Activated naive CD8-positive, alpha-beta T cell treated with anti-CD3 and anti-CD28 coated beads, Interleukin-2, amount 50 U/mL, for 24 hours (primary cell): ENCODE data around the gene AKR1D1.
"Not testable (repeated sequence)": the region's sequence is repeated elsewhere in the genome, so short reads cannot be mapped to it uniquely, and the experiment has no call there.

ENCODE experiments used
- ATAC-seq: fragments of 150-1000 bp; cut with Tn5 transposase; one replicate; pipeline ENCODE4 v1.10.0; 2021
- DNase-seq: peaks from one replicate; pipeline ENCODE4 v3.0.0; 2021
- H3K27ac Mint-ChIP-seq: one replicate; pipeline ENCODE4 v1.8.0; 2021; ENCODE audit warnings: mild to moderate bottlenecking, mixed read lengths
- H3K27me3 Mint-ChIP-seq: one replicate; pipeline ENCODE4 v1.8.0; 2021; ENCODE audit warnings: mixed read lengths
- H3K36me3 Mint-ChIP-seq: one replicate; pipeline ENCODE4 v1.8.0; 2021; ENCODE audit warnings: low read depth, mixed read lengths
- H3K4me1 Mint-ChIP-seq: one replicate; pipeline ENCODE4 v1.8.0; 2021; ENCODE audit warnings: mixed read lengths
- H3K4me3 Mint-ChIP-seq: one replicate; pipeline ENCODE4 v1.8.0; 2021; ENCODE audit warnings: mild to moderate bottlenecking, moderate library complexity, mixed read lengths
- H3K9me3 Mint-ChIP-seq: one replicate; pipeline ENCODE4 v1.8.0; 2021; ENCODE audit warnings: mixed read lengths

The AKR1D1 gene

GRCh38 chr7:138086563-138087270 is 10.5 kb downstream of the AKR1D1 start:
- no peak overlapping the region for H3K4me3 Mint-ChIP-seq
- no peak for DNase-seq
- H3K4me1 Mint-ChIP-seq: no peaks in the 10 kb centered on the region
- H3K36me3 Mint-ChIP-seq: no peaks in the 10 kb centered on the region
- H3K27ac Mint-ChIP-seq: no peak overlapping the region
- H3K9me3 Mint-ChIP-seq: no peaks in the 10 kb centered on the region
- H3K27me3 Mint-ChIP-seq: peaks cover 4% of the 10 kb centered on the region
- no peak for ATAC-seq

GRCh38 chr7:138089080-138089901 is 13.0 kb downstream of the AKR1D1 start:
- DNase-seq (no peak), ATAC-seq (no peak)
- Mint-ChIP-seq H3K4me3 (no peak overlapping the region), H3K9me3 (no peaks in the 10 kb centered on the region), H3K4me1 (no peaks in the 10 kb centered on the region), H3K27ac (no peak overlapping the region), H3K27me3 (no peaks in the 10 kb centered on the region), H3K36me3 (no peaks in the 10 kb centered on the region)

GRCh38 chr7:138091032-138091431 is 14.8 kb downstream of the AKR1D1 start:
- Mint-ChIP-seq H3K27ac (no peak overlapping the region), H3K4me3 (no peak overlapping the region), H3K9me3 (no peaks in the 10 kb centered on the region), H3K4me1 (no peaks in the 10 kb centered on the region), H3K36me3 (no peaks in the 10 kb centered on the region), H3K27me3 (no peaks in the 10 kb centered on the region)
- ATAC-seq: peak; percentile 20
- DNase-seq: no peak

- not testable (repeated sequence) for H3K27me3 Mint-ChIP-seq, H3K27ac Mint-ChIP-seq, ATAC-seq, H3K36me3 Mint-ChIP-seq, H3K9me3 Mint-ChIP-seq, H3K4me3 Mint-ChIP-seq, H3K4me1 Mint-ChIP-seq, DNase-seq
Measured at GRCh38 chr7:138091840-138092239, 15.6 kb downstream of the AKR1D1 start.

- Mint-ChIP-seq H3K9me3 (no peaks in the 10 kb centered on the region), H3K4me1 (no peaks in the 10 kb centered on the region), H3K27me3 (no peaks in the 10 kb centered on the region), H3K27ac (no peak overlapping the region), H3K36me3 (no peaks in the 10 kb centered on the region), H3K4me3 (no peak overlapping the region)
- ATAC-seq (no peak), DNase-seq (no peak)
Measured at GRCh38 chr7:138092486-138093028, 16.3 kb downstream of the AKR1D1 start.

- Mint-ChIP-seq H3K4me3 (no peak overlapping the region), H3K9me3 (no peaks in the 10 kb centered on the region), H3K27ac (no peak overlapping the region), H3K4me1 (no peaks in the 10 kb centered on the region), H3K27me3 (no peaks in the 10 kb centered on the region), H3K36me3 (no peaks in the 10 kb centered on the region)
- no peak for DNase-seq
- ATAC-seq: no peak
Measured at GRCh38 chr7:138095972-138096935, 20.0 kb downstream of the AKR1D1 start.

GRCh38 chr7:138097064-138097741 is 20.9 kb downstream of the AKR1D1 start:
- H3K36me3 Mint-ChIP-seq: no peaks in the 10 kb centered on the region
- no peaks in the 10 kb centered on the region for H3K4me1 Mint-ChIP-seq
- no peak for DNase-seq
- H3K27ac Mint-ChIP-seq: no peak overlapping the region
- no peaks in the 10 kb centered on the region for H3K9me3 Mint-ChIP-seq
- ATAC-seq: no peak
- no peak overlapping the region for H3K4me3 Mint-ChIP-seq
- H3K27me3 Mint-ChIP-seq: no peaks in the 10 kb centered on the region

GRCh38 chr7:138099813-138100212 is 23.6 kb downstream of the AKR1D1 start:
- H3K4me3 Mint-ChIP-seq: no peak overlapping the region
- no peaks in the 10 kb centered on the region for H3K27me3 Mint-ChIP-seq
- no peaks in the 10 kb centered on the region for H3K9me3 Mint-ChIP-seq
- ATAC-seq (no peak), DNase-seq (no peak)
- H3K4me1 Mint-ChIP-seq: no peaks in the 10 kb centered on the region
- H3K36me3 Mint-ChIP-seq: no peaks in the 10 kb centered on the region
- no peak overlapping the region for H3K27ac Mint-ChIP-seq

- no peak for ATAC-seq
- no peak for DNase-seq
- Mint-ChIP-seq H3K36me3 (no peaks in the 10 kb centered on the region), H3K9me3 (no peaks in the 10 kb centered on the region), H3K4me3 (no peak overlapping the region), H3K27me3 (peaks cover 3% of the 10 kb centered on the region), H3K4me1 (no peaks in the 10 kb centered on the region), H3K27ac (no peak overlapping the region)
Measured at GRCh38 chr7:138105221-138105620, 29.0 kb downstream of the AKR1D1 start.

- ATAC-seq: no peak
- H3K4me1 Mint-ChIP-seq: no peaks in the 10 kb centered on the region
- peaks cover 8% of the 10 kb centered on the region for H3K27me3 Mint-ChIP-seq
- no peak for DNase-seq
- no peak overlapping the region for H3K4me3 Mint-ChIP-seq
- H3K27ac Mint-ChIP-seq: no peak overlapping the region
- no peaks in the 10 kb centered on the region for H3K36me3 Mint-ChIP-seq
- H3K9me3 Mint-ChIP-seq: no peaks in the 10 kb centered on the region
Measured at GRCh38 chr7:138115047-138115446, 38.8 kb downstream of the AKR1D1 start.

- Mint-ChIP-seq H3K27me3 (peaks cover 4% of the 10 kb centered on the region), H3K36me3 (no peaks in the 10 kb centered on the region), H3K4me3 (no peak overlapping the region), H3K9me3 (no peaks in the 10 kb centered on the region), H3K27ac (no peak overlapping the region), H3K4me1 (no peaks in the 10 kb centered on the region)
- no peak for DNase-seq
- no peak for ATAC-seq
Measured at GRCh38 chr7:138116141-138116540, 39.9 kb downstream of the AKR1D1 start.

- no peaks in the 10 kb centered on the region for H3K4me1 Mint-ChIP-seq
- no peak for DNase-seq
- no peak for ATAC-seq
- no peaks in the 10 kb centered on the region for H3K36me3 Mint-ChIP-seq
- H3K27ac Mint-ChIP-seq: no peak overlapping the region
- peaks cover 2% of the 10 kb centered on the region for H3K27me3 Mint-ChIP-seq
- H3K4me3 Mint-ChIP-seq: no peak overlapping the region
- H3K9me3 Mint-ChIP-seq: no peaks in the 10 kb centered on the region
Measured at GRCh38 chr7:138116892-138117291, 40.6 kb downstream of the AKR1D1 start.

- Mint-ChIP-seq H3K27me3 (peaks cover 2% of the 10 kb centered on the region), H3K27ac (no peak overlapping the region), H3K36me3 (no peaks in the 10 kb centered on the region), H3K9me3 (no peaks in the 10 kb centered on the region), H3K4me1 (peaks cover 2% of the 10 kb centered on the region), H3K4me3 (no peak overlapping the region)
- ATAC-seq (no peak), DNase-seq (no peak)
Measured at GRCh38 chr7:138120140-138120827, 44.0 kb downstream of the AKR1D1 start.
